ENCODE results near the gene DCP1A. TPM values are rescaled to one million over a fixed set of nuclear protein-coding genes. Genes with fewer than 3 reads are reported as not detected.
"Not testable (repeated sequence)": the region's sequence is repeated elsewhere in the genome, so short reads cannot be mapped to it uniquely, and the experiment has no call there.

Gene DCP1A
- polyA plus RNA-seq, 3 donors: 28.3 to 33.8 (median 29.4) TPM

- DNase-seq (ENCODE audit: extremely low read depth in 1 of 11, low read depth in 9 of 11, low spot score in 4 of 11): peak in 9 of 11 donors; percentile 13 to 51 (median 41)
Observed at GRCh38 chr3:53346514-53346913, 829 bp downstream of the DCP1A start.

GRCh38 chr3:53342353-53342752, 5.0 kb downstream of the DCP1A start:
- no peak for DNase-seq (ENCODE audit: extremely low read depth in 1 of 11, low read depth in 9 of 11, low spot score in 4 of 11)

GRCh38 chr3:53337167-53337940, 10.0 kb downstream of the DCP1A start:
- DNase-seq (ENCODE audit: extremely low read depth in 1 of 11, low read depth in 9 of 11, low spot score in 4 of 11): no peak

- DNase-seq (ENCODE audit: extremely low read depth in 1 of 11, low read depth in 9 of 11, low spot score in 4 of 11): no peak
Observed at GRCh38 chr3:53334742-53335141, 12.6 kb downstream of the DCP1A start.

- no peak for DNase-seq (ENCODE audit: extremely low read depth in 1 of 11, low read depth in 9 of 11, low spot score in 4 of 11)
Observed at GRCh38 chr3:53331871-53332270, 15.5 kb downstream of the DCP1A start.

- no peak for DNase-seq (ENCODE audit: extremely low read depth in 1 of 11, low read depth in 9 of 11, low spot score in 4 of 11)
Observed at GRCh38 chr3:53329897-53330296, 17.4 kb downstream of the DCP1A start.

- no peak for DNase-seq (ENCODE audit: extremely low read depth in 1 of 11, low read depth in 9 of 11, low spot score in 4 of 11)
Observed at GRCh38 chr3:53328746-53329145, 18.6 kb downstream of the DCP1A start.

GRCh38 chr3:53327986-53328385, 19.4 kb downstream of the DCP1A start:
- not testable (repeated sequence) for DNase-seq (ENCODE audit: extremely low read depth in 1 of 11, low read depth in 9 of 11, low spot score in 4 of 11)

- DNase-seq (ENCODE audit: extremely low read depth in 1 of 11, low read depth in 9 of 11, low spot score in 4 of 11): no peak
Observed at GRCh38 chr3:53324105-53324504, 23.2 kb downstream of the DCP1A start.

GRCh38 chr3:53320697-53321096, 26.6 kb downstream of the DCP1A start:
- peak in 1 of 11 donors; percentile 2 for DNase-seq (ENCODE audit: extremely low read depth in 1 of 11, low read depth in 9 of 11, low spot score in 4 of 11)

- no peak for DNase-seq (ENCODE audit: extremely low read depth in 1 of 11, low read depth in 9 of 11, low spot score in 4 of 11)
Observed at GRCh38 chr3:53318522-53318921, 28.8 kb downstream of the DCP1A start.

- no peak for DNase-seq (ENCODE audit: extremely low read depth in 1 of 11, low read depth in 9 of 11, low spot score in 4 of 11)
Observed at GRCh38 chr3:53312832-53313231, 34.5 kb downstream of the DCP1A start.

- DNase-seq (ENCODE audit: extremely low read depth in 1 of 11, low read depth in 9 of 11, low spot score in 4 of 11): no peak
Observed at GRCh38 chr3:53311882-53312281, 35.5 kb downstream of the DCP1A start.

- DNase-seq (ENCODE audit: extremely low read depth in 1 of 11, low read depth in 9 of 11, low spot score in 4 of 11): no peak
Observed at GRCh38 chr3:53303957-53304356, 43.4 kb downstream of the DCP1A start.

GRCh38 chr3:53303549-53303948, 43.8 kb downstream of the DCP1A start:
- DNase-seq (ENCODE audit: extremely low read depth in 1 of 11, low read depth in 9 of 11, low spot score in 4 of 11): no peak

GRCh38 chr3:53300826-53301225, 46.5 kb downstream of the DCP1A start:
- DNase-seq (ENCODE audit: extremely low read depth in 1 of 11, low read depth in 9 of 11, low spot score in 4 of 11): no peak

- DNase-seq (ENCODE audit: extremely low read depth in 1 of 11, low read depth in 9 of 11, low spot score in 4 of 11): peak in 10 of 11 donors; percentile 10 to 32 (median 20)
Observed at GRCh38 chr3:53299611-53300023, 47.7 kb downstream of the DCP1A start.

GRCh38 chr3:53295410-53295809, 51.9 kb downstream of the DCP1A start:
- DNase-seq (ENCODE audit: extremely low read depth in 1 of 11, low read depth in 9 of 11, low spot score in 4 of 11): no peak

- no peak for DNase-seq (ENCODE audit: extremely low read depth in 1 of 11, low read depth in 9 of 11, low spot score in 4 of 11)
Observed at GRCh38 chr3:53293867-53294266, 53.5 kb downstream of the DCP1A start.

- DNase-seq (ENCODE audit: extremely low read depth in 1 of 11, low read depth in 9 of 11, low spot score in 4 of 11): no peak
Observed at GRCh38 chr3:53288214-53288613, 59.1 kb downstream of the DCP1A start.

- no peak for DNase-seq (ENCODE audit: extremely low read depth in 1 of 11, low read depth in 9 of 11, low spot score in 4 of 11)
Observed at GRCh38 chr3:53287131-53287629, 60.2 kb downstream of the DCP1A start.

Measured in renal cortex interstitium (tissue), 11 donors.